Activated CD4-positive, alpha-beta T cell treated with anti-CD3 and anti-CD28 coated beads, Interleukin-2, amount 50 U/mL, for 24 hours (primary cell): ENCODE measurements around the gene MYOC.
"Not testable (repeated sequence)": the region's sequence is repeated elsewhere in the genome, so short reads cannot be mapped to it uniquely, and the experiment has no call there.

Experiments
- DNase-seq, 2 donors: peaks; one replicate each; pipeline ENCODE4 v3.0.0-alpha.2; 2020; ENCODE audit warnings: low read depth in 1 of 2, low spot score in 1 of 2

The MYOC gene

DNA sequence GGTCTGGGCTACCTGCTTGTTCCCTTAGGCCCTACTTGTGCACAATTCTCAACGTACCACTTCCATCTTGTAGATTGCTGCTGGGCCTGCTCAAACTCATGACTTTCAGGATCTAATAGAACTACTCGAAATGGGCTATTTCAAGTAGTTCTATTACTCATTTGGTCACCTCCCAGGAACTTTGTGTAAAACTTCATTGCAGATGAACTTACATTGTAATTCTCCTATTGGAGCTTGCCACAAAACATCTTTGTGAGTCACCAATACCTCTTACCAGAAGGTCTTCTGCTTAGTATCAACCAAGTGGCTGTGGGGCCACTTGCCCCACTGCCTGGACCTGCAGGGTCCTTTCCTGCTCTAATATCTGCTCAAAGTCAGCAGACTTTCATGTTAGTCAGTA lies 41.2 kb downstream of the MYOC start:
- no peak for DNase-seq

DNA sequence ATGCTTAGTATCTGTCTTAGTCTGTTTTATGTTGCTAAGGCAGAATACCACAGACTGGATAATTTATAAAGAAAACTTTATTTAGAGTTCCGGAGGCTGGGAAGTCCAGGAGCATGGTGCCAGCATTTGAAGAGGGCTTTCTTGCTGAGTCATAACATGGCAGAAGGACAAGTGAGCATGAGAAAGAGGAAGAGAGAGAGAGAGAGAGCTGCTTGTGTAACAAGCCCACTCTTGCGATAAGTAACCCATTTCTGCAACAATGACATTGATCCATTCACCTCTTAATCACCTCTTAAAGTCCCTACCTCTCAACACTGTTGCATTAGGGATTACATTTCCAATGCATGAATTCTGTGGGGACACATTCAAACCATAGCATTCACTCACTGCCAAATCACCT lies 42.1 kb downstream of the MYOC start:
- DNase-seq: no peak

DNA sequence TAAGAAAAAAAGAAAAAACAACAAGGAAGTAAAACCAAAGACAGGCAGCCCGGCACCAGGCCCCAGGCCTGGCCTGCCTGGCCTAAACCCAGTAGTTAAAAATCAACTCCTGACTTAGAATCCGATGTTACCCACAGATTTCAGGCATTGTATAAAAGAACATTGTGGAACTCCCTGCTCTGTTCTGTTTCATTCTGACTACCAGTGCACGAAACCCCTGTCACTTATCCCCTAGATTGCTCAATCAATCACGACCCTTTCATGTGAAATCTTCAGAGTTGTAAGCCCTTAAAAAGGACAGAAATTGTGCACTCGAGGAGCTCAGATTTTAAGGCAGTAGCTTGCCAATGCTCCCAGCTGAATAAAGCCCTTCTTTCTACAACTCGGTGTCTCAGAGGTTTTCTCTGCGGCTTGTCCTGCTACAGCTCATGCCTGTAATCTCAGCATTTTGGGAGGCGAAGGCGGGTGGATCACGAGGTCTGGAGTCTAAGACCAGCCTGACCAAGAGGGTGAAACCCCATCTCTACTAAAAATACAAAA lies 46.0 kb downstream of the MYOC start:
- DNase-seq: no peak

DNA sequence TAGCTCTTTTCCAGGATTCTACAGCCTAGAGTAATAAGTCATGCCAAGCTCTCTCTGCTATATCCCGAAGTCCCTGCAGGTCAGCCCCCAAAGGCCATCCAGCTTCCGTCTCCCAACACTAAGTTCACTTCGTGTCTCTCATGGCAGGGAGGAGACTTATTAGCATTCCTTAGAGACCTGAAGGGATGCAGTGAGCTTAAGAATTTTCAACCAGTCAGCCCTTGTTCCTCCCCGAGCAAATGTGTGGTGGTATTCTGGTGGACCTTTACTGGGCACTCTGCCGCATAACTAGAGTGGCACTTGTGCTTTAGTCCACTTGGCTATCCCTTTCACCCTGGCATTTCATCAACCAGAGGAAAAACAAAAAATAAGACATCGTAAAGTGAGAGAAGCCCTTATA lies 49.4 kb downstream of the MYOC start:
- not testable (repeated sequence) for DNase-seq

DNA sequence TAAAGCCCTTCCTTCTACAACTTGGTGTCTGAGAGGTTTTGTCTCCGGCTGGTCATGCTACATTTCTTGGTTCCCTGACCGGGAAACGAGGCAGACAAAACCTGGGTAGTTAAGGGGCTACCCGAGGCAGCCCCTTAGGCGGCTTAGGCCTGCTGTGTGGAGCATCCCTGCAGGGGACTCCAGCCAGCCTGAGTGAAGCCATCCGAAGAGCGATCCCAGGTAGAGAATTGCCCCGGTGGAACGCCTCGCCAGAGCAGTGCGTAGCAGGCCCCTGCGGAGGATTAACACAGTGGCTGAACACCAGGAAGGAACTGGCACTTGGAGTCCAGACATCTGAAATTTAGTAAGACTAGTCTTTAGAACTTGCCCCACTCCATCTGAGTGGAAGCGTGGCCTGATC lies 51.6 kb downstream of the MYOC start:
- DNase-seq: no peak

DNA sequence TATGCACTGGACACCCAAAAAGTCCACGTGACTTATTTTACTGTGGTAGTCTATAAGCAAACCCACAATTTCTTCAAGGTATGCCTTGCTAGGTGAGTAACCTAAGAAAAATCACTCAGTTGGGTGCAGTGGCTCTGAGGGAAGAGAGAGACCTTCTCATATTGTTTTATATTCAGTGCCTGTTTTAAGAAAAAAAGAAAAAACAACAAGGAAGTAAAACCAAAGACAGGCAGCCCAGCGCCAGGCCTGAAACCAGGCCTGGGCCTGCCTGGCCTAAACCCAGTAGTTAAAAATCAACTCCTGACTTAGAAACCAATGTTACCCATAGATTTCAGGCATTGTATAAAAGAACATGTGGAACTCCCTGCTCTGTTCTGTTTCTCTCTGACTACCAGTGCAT lies 52.2 kb downstream of the MYOC start:
- not testable (repeated sequence) for DNase-seq

DNA sequence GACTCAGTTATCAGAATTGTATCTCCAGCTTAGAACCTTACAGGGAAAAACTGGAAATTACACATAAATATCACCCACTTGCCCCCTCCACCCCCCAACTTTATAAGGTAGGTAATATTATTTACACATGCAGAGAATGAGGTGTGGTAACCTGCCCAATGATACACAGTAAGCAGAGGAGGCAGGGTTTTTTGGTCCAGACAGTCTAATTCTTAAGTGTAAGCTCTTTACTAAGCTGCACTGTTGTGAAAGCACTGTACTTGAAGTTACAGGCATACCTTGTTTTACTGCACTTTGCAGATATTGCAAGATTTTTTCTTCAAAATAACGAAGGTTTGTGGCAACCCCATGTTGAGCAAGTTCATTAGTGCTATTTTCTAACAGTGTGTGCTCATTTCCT lies 55.3 kb downstream of the MYOC start:
- no peak for DNase-seq

DNA sequence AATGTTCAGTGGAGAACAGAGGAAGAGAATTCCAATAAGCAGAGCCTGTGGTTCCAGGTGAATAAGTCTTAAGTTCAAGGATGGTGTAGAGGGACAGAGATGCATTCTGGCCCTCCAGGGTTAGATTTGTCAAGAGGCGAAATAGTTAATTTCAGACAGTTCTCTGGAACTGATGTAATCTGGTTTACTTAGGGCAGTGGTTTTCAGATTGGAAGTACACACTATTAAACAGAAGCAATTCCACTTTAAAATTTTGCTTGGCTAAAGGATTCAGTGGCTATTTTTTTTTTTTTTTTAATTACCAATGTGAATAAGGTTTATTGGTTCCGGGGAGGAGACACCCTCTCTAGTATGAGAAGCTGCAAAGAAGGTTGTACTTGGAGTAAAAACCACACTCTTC lies 55.8 kb downstream of the MYOC start:
- DNase-seq: no peak

DNA sequence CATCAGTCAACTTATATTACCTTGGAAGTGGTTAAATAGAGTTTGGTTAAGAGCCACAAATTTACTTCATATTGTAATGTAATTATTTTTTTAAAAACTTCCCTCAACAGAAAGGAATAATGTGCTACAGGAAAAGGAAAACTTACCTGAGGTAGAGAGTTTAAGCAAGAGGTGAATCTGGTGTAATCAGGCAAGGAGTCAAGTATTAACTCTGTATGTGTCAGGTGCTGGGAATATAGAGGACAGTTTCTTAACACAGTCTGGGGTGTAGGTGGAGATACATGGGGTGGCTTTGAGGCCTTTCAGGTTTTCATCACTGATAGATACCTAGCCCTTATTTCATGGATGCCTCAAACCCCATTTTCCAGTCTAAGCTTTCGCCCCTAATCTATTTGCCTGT lies 56.4 kb downstream of the MYOC start:
- no peak for DNase-seq

DNA sequence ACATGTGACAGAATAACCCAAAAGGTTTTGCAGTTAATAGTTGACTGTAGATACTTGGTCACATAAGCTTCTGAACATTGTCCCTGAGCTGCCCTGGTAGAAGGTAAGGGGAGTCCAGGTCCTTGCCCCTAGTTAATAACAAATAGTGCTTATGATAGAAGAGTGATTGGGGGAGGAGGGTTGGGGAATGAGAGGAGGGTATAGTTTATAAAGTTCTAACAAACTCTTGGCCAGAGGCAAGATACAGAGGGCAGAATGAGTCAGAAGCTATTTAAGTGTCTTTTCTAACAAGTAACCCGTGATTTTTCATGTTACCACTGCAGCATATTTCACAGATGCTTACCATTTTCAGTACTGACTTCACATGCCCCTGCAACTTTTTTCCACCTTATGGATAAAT lies 57.2 kb downstream of the MYOC start:
- DNase-seq: no peak

DNA sequence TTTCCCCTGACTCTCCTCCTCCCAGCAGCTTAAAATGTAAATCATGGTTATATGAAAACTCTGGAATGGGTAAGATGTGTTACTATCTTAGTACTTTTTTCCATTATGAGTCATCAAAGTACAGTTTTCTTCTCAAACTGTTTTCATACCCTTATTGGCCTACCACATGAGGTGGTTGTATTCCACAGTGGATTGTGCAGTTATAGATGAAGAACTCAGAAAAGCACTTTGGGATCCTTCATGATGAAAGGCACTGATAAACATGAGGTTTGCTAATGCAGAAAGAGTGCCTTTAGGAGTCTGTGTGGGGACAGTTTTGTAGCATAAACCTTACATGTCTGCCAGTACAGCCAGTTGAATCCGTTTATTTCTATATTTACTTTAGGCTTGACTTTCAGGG lies 62.5 kb downstream of the MYOC start:
- no peak for DNase-seq

DNA sequence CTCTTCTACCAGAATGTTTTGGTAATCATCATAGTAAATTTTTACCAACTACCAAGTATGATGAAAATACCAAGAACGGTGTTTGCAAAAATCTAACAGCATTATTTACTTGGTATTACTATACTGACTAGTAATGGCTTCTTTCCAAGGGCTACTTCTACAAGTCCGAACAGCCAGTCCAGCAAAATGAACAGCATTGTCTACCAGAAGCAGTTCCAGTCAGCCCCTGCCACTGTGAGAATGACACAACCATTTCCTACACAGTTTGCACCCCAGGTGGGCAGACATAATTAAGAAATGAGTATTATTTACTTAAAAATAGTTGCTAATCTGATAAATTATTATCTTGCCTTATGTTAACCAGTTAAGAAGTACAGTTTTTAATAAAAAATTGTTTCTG lies 64.3 kb downstream of the MYOC start:
- DNase-seq: no peak

DNA sequence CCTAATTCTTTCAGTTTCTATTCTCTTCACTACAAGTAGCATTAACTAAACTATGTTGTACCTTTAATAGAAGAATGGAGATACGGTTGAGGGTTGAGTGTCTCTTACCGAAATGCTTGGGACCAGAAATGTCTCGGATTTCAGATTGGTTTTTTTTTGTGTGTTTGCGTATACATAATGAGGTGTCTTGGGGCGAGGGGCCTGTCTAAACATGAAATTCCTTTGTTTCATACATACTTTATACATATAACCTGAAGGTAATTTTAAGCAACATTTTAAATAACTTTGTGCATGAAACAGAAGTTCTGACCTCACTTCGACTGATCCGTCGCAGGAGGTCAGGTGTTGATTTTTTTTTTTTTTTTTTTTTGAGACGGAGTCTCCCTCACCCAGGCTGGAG lies 66.8 kb downstream of the MYOC start:
- DNase-seq: no peak
